HG03565 (cell line): Measurements from ENCODE around the gene ANKRD1.

Experiments used
- ATAC-seq: cut with Tn5 transposase; IDR thresholded peaks from one replicate; pipeline ENCODE4 v1.9.1; 2021; ENCODE audit warnings: mild to moderate bottlenecking, moderate library complexity; ENCODE audit not compliant: unreplicated experiment

The ANKRD1 gene

DNA sequence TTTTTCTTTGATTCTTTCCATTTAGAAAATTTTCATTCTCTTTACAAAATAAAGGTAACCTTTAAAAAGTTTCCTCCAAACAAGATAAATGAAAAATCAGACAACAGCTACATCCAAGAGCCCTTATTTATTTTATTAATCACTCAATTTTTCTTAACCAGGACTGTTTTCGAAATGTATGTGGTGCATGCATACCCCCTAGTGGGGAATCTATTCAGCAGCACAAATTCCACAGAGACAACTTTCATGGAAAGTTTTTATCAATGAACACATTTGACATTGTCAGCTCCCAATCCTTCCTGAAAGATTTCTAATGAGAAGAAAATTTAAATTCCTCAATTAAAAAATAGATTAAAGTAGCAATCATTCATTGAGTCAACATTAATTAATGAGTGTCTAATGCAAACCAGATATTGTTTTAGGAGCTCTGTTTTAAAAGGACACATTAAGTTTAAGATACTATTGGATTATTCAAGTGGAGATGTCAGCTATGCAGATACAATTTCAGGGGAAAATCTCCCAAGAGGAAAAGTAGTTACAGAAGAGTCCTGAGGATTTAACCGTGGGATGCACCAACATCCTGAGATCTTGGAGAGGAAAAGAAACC lies 57.9 kb downstream of the ANKRD1 start:
- ATAC-seq, result no peak
